ENCODE results near the gene ARID5A. TPM values are rescaled to one million over a fixed set of nuclear protein-coding genes. Genes with fewer than 3 reads are reported as not detected.

Gene ARID5A
- total RNA-seq, 1 donor from 2014 or later: 16.4 TPM

DNA sequence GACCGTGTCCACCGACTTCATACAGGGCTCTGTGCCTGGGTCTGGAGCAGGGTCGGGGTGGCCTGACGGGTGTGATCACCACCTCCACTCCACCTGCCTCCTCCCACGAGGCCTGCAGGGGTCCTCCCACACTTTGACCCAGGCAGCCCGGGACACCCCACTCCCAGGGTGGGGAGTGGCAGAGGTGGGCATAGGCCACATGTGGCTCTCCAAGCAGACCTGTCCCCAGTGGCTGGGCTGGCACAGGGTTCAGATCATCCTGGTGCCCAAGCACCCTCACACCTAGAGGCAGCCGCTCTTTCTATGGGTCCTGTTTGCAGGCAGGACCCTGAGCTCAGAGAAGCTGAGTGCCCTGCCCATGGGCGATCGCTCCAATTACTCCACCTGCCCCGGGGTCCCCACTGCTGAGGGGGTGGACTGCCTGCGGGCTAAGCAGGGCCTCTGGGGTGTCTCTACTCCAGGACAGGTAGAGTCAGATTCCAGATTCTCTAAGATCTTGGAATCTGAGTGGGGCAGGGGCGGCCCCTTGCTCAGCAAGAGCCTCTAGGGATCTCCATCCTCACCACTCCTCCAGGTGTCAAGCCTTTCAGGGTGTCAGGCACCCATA is 32.8 kb upstream of the ARID5A start:
- H3K9me3 Mint-ChIP-seq (ENCODE audit: unreplicated experiment): no peaks in the 10 kb centered on the region
- no peaks in the 10 kb centered on the region for H3K36me3 Mint-ChIP-seq (ENCODE audit: low read depth, unreplicated experiment)
- H3K27me3 Mint-ChIP-seq (ENCODE audit: unreplicated experiment): peaks cover 5% of the 10 kb centered on the region
- no peak for DNase-seq (ENCODE audit: low spot score)
- TF ChIP-seq, protein P1, sequence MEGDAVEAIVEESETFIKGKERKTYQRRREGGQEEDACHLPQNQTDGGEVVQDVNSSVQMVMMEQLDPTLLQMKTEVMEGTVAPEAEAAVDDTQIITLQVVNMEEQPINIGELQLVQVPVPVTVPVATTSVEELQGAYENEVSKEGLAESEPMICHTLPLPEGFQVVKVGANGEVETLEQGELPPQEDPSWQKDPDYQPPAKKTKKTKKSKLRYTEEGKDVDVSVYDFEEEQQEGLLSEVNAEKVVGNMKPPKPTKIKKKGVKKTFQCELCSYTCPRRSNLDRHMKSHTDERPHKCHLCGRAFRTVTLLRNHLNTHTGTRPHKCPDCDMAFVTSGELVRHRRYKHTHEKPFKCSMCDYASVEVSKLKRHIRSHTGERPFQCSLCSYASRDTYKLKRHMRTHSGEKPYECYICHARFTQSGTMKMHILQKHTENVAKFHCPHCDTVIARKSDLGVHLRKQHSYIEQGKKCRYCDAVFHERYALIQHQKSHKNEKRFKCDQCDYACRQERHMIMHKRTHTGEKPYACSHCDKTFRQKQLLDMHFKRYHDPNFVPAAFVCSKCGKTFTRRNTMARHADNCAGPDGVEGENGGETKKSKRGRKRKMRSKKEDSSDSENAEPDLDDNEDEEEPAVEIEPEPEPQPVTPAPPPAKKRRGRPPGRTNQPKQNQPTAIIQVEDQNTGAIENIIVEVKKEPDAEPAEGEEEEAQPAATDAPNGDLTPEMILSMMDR (IDR thresholded peaks at IDR 0.05; ENCODE audit: unreplicated experiment): no peak
- H3K27ac Mint-ChIP-seq (ENCODE audit: unreplicated experiment): no peak overlapping the region
- peaks cover 7% of the 10 kb centered on the region for H3K4me1 Mint-ChIP-seq (ENCODE audit: unreplicated experiment)
- no peak overlapping the region for H3K4me3 Mint-ChIP-seq (ENCODE audit: unreplicated experiment)

DNA sequence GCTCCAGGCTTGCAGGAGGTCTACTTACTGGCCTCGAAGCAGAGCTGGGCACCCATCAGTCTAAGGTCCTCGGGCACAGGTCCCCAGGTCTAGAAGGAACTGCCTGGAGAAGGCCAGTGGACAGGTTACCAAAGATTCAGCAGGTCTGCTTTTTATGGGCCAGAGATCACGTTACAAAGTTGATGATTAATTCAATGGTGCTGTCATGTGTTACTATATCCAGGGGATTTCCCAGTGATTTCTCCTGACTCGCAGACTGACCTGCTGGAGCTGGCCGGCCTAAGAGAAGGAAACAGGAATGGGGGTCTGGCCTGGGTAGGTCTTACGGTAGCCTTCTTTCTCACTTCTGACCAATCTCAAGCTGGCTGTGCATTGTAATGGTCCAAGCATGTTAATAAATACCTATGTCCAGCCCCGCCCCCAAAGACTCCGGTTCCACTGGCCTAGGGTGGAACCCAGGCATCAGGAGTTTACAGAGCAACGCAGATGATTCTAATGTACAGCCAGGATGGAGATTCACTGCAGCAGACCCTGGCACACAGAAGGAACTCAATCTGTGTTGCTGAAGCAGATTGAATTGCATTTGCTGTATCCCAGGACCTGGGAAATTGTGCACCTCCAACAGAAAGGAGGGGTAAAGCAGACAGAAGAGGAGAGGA is 31.2 kb upstream of the ARID5A start, which contains the start of gene NEURL3:
Gene NEURL3 (minus strand): TSS at position 127 of the 659 bp plus-strand sequence. CDS start 71 bp downstream, at position 56.
- DNase-seq (ENCODE audit: low spot score): no peak
- TF ChIP-seq, protein P1 (IDR thresholded peaks at IDR 0.05; ENCODE audit: unreplicated experiment): no peak
- Mint-ChIP-seq H3K9me3 (ENCODE audit: unreplicated experiment) (no peaks in the 10 kb centered on the region), H3K4me3 (ENCODE audit: unreplicated experiment) (no peak within 1 kb of the TSS), H3K4me1 (ENCODE audit: unreplicated experiment) (peaks cover 11% of the 10 kb centered on the region), H3K27ac (ENCODE audit: unreplicated experiment) (no peak within 1 kb of the TSS), H3K27me3 (ENCODE audit: unreplicated experiment) (peaks cover 11% of the 10 kb centered on the region), H3K36me3 (ENCODE audit: low read depth, unreplicated experiment) (no peaks in the 10 kb centered on the region)

DNA sequence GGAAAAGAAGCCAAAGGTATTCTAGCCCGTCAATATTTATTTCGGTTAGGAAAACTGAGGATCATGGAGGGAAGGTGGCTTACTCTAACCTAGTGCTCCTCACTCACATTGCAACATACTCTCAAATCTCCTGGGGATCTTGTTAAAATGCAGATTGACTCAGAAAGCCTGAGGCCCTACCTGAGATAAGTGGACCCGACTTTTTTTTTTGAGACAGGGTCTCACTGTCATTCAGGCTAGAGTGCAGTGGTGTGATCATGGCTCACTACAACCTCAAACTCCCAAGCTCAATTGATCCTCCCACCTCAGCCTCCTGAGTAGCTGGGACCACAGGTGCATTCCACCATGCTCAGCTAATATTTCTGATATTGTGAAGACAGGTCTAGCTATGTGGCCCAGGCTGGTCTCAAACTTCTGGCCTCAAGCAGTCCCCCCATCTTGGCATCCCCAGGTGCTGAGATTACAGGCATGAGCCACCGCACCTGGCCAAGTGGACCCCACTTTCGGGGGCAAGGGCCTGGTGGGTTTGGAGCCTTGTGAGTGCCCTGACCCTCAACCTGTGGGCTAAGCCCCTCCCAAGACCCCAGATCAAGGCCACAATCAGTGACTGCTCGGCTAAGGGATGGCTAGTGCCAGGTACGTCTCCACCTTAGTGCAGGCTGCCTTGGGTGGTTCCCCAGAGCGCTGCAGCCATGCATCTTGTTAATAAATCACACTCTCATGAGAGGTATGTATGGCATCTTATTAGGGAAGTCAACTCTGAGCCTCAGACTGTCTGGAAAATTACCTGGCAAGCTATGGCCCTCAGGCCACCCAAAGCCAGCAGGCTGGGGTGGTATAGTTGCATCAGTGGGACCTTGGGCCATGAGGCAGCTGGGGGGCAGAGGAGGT is 30.3 kb upstream of the ARID5A start:
- Mint-ChIP-seq H3K4me1 (ENCODE audit: unreplicated experiment) (peaks cover 8% of the 10 kb centered on the region), H3K36me3 (ENCODE audit: low read depth, unreplicated experiment) (peaks cover 3% of the 10 kb centered on the region), H3K27ac (ENCODE audit: unreplicated experiment) (no peak overlapping the region), H3K4me3 (ENCODE audit: unreplicated experiment) (no peak overlapping the region), H3K27me3 (ENCODE audit: unreplicated experiment) (peaks cover 14% of the 10 kb centered on the region), H3K9me3 (ENCODE audit: unreplicated experiment) (no peaks in the 10 kb centered on the region)
- TF ChIP-seq, protein P1 (IDR thresholded peaks at IDR 0.05; ENCODE audit: unreplicated experiment): no peak
- DNase-seq (ENCODE audit: low spot score): peak; percentile 2

DNA sequence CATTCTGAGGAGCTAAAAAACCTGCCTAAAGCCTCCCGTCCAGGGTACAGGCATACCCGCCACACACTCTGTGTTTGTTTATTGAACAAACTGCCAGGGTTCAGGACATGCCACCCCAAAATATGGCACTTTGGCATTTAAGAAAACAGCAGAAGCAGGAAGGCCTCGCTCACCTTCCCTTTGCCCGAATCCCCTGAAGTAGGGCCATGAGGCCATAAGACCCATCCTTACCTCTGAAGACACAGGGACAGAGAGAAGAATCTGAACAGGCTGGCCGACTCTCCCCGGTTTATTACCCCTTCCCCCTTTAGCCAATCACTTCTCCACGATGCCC is 29.7 kb upstream of the ARID5A start:
- Mint-ChIP-seq H3K4me3 (ENCODE audit: unreplicated experiment) (no peak overlapping the region), H3K27me3 (ENCODE audit: unreplicated experiment) (peaks cover 14% of the 10 kb centered on the region), H3K36me3 (ENCODE audit: low read depth, unreplicated experiment) (peaks cover 3% of the 10 kb centered on the region), H3K4me1 (ENCODE audit: unreplicated experiment) (peaks cover 7% of the 10 kb centered on the region), H3K27ac (ENCODE audit: unreplicated experiment) (no peak overlapping the region), H3K9me3 (ENCODE audit: unreplicated experiment) (no peaks in the 10 kb centered on the region)
- TF ChIP-seq, protein P1 (IDR thresholded peaks at IDR 0.05; ENCODE audit: unreplicated experiment): no peak
- no peak for DNase-seq (ENCODE audit: low spot score)
